Testis (tissue), 2 donors: ENCODE data around the gene TBCCD1.

Experiments used
- POLR2A ChIP-seq: fragments of 450-650 bp; IDR thresholded peaks from one replicate; pipeline ENCODE4 v1.6.1; 2017; ENCODE audit warnings: antibody characterized with exemption, mild to moderate bottlenecking, moderate library complexity
- TF ChIP-seq, protein P1 (sequence below), 3 experiments: fragments of 450-650 bp in 2 of 3; fragments of 200-600 bp in 1 of 3; sonication (generic) in 1 of 3; IDR thresholded peaks; one replicate each; pipeline ENCODE4 v1.5.1; 2016 to 2019; ENCODE audit warnings: antibody characterized with exemption in 3 of 3, mild to moderate bottlenecking in 2 of 3, moderate library complexity in 1 of 3

DNA sequence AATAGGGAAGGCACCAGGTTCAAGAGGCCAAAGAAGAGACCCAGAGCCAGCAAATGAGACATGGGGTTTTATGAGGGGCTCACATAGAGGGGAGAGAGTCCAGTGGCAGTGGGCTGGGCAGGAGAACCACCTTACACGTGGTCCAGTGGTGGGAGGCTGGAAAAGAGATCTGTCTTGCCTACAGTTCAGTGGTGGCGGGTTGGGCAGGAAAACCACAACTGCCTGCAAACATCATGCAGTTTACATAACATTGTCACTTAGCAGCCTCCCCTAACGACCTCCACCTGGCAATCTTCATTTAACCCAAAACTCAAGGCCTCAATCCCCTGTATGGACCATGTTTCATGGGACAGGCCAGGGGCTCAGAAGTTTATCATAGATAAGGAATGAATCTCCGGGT, 52.0 kb downstream of the TBCCD1 start:
- no peak for TF ChIP-seq POLR2A
- TF ChIP-seq, protein P1, sequence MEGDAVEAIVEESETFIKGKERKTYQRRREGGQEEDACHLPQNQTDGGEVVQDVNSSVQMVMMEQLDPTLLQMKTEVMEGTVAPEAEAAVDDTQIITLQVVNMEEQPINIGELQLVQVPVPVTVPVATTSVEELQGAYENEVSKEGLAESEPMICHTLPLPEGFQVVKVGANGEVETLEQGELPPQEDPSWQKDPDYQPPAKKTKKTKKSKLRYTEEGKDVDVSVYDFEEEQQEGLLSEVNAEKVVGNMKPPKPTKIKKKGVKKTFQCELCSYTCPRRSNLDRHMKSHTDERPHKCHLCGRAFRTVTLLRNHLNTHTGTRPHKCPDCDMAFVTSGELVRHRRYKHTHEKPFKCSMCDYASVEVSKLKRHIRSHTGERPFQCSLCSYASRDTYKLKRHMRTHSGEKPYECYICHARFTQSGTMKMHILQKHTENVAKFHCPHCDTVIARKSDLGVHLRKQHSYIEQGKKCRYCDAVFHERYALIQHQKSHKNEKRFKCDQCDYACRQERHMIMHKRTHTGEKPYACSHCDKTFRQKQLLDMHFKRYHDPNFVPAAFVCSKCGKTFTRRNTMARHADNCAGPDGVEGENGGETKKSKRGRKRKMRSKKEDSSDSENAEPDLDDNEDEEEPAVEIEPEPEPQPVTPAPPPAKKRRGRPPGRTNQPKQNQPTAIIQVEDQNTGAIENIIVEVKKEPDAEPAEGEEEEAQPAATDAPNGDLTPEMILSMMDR (IDR thresholded peaks at IDR 0.05): no peak
